ENCODE results near the gene FHL3.
A peak's percentile ranks its signal among the peaks of the same experiment; 100 is the strongest.
"Not testable (repeated sequence)": the region's sequence is repeated elsewhere in the genome, so short reads cannot be mapped to it uniquely, and the experiment has no call there.

The FHL3 gene

DNA sequence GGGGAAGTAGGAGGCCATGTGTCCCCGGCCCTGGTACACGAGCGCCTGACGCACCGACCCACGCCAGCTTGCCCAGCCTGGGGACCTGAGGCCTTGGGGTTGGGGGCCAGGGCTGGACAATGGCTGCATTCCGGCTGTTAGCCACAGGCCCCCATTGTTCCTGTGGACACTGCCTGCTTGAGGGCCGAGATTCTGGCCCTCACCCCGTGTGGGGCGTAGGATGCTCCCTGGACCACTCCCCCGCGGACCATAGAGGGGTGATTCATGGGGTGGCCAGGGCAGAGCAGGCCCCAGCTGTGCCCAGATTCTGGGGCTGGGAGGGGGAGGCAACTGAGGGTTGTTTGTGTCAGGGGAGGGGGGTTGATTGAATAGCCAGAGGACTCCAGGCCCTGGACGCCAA is 29.6 kb upstream of the FHL3 start:
- DNase-seq, result no peak

DNA sequence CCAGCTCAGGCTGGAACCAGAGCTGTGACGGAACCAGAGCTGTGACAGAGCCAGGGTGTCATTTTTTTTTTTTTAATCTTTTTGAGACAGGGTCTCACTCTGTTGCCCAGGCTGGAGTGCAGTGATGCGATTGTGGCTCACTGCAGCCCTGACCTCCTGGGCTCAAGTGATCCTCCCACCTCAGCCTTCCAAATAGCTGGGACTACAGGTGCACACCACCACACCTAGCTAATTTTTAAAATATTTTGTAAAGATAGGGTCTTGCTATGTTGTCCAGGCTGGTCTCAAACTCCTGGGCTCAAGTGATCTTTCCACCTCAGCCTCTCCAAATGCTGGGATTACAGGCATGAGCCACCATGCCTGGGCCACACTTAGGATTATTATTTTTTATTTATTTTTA is 27.7 kb upstream of the FHL3 start:
- DNase-seq, result not testable (repeated sequence)

DNA sequence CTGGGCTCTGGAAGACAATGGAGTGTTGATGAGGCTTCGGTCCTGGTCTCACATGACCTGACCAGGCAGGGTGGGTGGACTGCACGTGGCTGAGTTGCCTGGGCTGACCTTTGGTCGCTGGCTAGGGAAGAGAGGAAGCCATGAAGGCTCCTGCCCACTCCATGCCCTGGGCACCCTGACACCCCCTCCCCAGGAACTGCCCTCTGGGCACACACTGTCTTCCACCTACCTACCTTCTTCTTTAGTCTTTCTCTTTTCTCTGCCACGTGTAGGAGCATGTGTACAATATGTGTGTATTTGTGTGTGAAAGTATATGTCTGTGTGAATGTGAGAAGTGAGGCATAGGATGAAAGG is 26.2 kb upstream of the FHL3 start:
- no peak for DNase-seq

DNA sequence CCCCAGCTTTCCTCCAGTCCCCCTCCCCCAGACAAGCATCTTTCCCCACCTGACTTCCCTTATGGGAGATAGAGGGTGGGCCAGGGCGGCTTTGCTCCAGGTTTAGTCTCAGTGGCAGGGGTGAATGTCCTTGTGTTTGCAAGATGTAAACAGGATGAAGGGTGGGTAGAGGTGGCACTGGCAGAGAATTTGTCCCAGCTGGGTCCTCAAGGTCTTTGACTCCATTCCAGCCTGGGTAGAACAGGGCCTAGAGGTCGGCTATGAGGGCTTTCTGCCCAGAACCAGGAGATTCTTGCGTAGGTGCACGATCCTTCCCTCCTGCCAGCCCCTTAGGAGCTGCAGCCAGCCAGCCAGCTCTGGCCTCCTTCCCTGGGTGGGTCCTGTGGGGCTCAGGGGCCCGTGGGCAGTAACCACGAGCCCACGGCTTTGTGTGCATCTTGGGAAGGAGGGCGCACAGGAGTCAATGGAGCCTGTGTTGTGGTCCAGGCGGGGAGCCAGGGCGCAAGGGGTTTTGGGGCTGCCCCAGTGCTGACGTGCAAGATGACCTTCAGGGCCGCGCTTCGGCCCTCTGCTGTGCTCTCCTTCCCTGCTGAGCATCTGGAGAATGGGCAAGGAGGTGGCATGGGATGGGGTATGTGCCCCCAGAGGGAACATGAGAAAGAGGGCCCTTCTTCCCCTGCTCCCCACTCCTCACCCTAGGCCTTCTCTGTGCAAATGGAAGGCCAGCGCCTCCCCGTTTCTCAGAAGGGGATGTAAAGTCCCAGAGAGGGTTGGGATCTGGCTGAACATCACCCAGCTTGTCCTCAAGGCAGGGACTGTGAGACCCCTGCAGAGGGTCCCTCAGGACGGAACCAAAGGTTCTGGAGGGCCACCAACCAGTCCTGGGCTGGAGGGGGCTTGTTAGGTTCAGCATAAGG is 25.5 kb upstream of the FHL3 start:
- no peak for DNase-seq

DNA sequence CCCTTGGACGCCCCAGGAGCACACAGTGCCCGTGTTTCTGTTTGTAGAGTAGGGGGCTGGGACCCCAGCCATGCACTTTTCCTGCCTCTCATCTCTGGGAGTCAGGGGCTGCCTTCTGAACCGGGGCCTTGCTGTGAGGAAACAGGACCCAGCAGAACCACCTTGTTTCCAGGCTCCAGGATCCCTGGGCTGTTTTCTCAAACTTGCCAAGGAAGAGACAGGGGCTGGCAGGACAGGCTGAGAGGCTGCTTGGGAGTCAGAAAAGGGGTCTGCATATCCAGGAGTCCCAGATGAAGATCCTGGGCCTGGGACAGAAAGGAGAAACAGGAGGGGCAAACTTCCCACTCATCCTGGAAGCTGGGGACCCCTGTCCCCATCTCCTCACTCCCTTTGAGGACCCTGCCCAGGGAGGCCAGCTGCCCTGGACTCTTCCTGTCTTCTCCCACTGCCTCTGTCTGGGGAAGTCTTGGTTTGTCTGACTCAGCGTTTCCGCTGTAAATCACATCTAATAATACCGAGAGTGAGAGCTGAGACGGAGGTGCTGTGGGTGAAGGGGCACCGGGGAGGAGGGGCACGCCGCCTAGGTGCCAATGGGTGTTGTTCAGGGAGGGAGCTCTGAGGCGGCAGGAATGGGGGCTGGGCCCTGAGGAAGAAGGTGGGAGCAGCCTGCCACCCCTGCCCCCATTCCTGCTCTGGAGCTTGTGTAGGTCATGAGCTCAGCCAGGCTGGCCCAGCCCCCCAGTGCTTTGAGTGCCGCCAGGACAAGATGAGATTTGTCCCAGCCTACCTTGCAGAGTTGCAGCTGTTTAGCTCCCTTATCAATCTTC is 24.6 kb upstream of the FHL3 start:
- DNase-seq, result peak; percentile 94

- peak; percentile 97 for DNase-seq
Measured at GRCh38 chr1:38029081-38029681, 23.9 kb upstream of the FHL3 start.

- no peak for DNase-seq
Measured at GRCh38 chr1:38028671-38029070, 23.4 kb upstream of the FHL3 start.

DNA sequence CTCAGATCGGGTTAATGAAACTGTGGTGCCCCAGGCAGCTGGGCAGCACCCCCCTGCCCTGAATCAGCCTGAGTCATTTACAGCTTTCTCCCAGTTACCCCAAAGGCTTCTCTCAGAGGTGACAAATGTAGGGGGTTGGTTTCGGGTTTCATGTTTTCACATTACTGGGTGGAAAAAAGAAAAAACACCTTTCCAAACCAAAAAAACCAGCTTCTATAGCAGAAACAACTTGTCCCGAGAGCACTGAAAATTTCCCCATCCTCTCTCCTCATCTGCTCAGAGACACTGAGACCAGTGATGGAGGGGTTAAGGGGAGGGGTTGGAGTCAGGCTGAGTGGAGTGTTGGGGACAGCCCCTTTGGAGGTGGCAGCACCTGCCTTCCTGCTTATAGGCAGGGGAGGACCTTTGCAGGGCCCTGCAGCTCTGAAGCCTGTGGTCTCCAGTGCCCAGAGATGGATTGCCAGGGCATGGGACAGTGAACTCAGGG is 22.8 kb upstream of the FHL3 start:
- DNase-seq, result peak; percentile 99

DNA sequence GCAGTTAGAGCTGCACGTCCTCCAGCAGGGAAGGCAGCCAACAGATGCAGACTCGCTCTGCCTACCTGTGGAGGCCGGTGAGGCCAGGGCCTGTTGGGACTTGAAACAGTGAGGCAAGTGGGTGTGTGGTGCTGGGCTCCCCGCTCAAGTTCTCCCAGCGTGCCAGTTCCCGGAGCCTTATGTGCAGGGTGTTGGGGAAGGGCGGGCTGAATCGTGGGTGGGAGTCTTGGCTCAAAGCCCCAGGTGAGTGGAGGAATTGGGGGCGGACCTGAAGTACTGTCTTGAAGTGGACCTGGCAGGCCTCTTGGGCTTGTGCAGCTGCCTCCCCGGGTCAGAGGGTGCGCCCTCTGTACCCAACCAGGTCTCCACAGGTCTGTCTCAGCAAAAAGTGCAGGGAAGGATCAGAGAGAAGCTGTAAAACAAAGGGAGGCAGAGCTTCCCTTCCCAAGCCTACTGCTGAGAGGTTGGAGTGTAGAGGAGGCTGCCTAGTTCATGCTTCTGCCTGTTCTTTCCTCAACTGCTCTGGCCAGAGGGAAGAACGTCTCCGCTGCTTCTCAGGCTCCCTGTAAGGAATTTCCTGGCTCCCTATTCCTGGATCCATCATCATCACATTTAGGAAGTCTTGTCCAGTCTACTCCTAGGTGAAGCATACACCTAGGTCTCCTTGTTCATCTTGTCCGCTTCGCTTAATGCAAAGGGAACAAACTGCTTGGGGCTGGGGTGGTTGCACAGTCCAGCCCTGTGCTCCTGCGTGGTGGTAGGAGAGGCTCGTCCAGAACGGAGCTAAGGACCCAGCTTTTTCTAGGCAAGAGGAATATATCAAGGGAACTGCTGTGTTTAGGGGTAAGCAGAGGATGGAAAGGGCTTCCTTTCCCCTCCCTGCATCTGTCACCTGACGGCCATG is 22.1 kb upstream of the FHL3 start:
- no peak for DNase-seq

DNA sequence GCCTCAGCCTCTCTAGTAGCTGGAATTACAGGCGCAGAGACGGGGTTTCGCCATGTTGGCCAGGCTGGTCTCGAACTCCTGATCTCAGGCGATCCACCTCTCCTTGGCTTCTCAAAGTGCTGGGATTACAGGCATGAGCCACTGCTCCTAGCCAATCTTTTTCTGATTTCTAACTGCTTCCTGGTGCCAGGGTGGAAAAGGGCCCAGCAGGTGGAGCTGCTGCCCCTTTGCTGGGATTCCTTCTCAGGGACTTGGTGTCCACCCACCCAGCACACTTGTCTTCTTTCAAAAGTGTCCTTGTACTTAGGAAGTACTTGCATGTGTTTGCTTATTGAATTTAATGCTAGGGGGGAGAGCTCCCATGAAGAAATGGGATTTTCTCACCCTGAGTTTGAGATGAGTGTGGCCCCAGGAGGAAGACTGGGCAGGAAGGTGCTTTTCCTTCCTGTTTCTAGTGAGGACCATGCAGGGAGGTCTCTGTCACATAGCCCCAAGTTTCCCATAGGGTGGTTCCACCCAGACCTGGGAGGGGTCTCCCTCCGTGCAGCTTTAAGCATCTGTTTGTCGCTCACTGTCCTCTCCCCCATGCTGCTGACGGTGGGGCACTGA is 21.4 kb upstream of the FHL3 start:
- peak; percentile 99 for DNase-seq

- no peak for DNase-seq
Measured at GRCh38 chr1:38025664-38026063, 20.4 kb upstream of the FHL3 start.

- DNase-seq, result no peak
Measured at GRCh38 chr1:38025233-38025632, 19.9 kb upstream of the FHL3 start.

GRCh38 chr1:38022810-38023209 is 17.5 kb upstream of the FHL3 start:
- no peak for DNase-seq

- DNase-seq, result no peak
Measured at GRCh38 chr1:38021969-38022368, 16.7 kb upstream of the FHL3 start.

GRCh38 chr1:38020396-38020795 is 15.1 kb upstream of the FHL3 start:
- DNase-seq, result no peak

- peak; percentile 89 for DNase-seq
Measured at GRCh38 chr1:38018864-38019343, 13.6 kb upstream of the FHL3 start.

- no peak for DNase-seq
Measured at GRCh38 chr1:38015978-38016725, 10.8 kb upstream of the FHL3 start.

DNA sequence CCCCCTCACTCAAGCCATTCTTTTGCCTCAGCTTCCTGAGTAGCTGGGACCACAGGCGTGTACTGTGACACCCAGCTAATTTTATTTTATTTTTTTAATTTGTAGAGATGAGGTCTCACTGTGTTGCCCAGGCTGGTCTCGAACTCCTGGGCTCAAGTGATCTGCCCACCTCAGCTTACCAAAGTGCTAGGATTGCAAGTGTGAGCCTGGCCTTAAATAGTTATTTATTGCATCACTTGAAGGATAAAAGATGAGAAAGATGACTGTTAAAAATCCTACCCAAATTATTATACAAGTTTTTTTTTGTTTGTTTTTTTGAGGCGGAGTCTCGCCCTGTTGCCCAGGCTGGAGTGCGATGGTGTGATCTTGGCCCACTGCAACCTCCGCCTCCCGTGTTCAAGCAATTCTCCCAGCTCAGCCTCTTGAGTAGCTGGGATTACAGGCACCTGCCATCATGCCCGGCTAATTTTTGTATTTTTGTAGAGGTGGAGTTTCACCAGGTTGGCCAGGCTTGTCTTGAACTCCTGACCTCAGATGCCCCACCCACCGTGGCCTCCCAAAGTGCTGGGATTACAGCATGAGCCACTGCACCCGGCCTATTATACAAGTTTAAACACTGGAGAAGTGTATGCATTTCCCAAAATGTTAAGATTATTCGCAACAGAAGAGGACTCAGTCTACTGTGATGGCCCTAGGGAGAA is 9.6 kb upstream of the FHL3 start:
- DNase-seq, result no peak

DNA sequence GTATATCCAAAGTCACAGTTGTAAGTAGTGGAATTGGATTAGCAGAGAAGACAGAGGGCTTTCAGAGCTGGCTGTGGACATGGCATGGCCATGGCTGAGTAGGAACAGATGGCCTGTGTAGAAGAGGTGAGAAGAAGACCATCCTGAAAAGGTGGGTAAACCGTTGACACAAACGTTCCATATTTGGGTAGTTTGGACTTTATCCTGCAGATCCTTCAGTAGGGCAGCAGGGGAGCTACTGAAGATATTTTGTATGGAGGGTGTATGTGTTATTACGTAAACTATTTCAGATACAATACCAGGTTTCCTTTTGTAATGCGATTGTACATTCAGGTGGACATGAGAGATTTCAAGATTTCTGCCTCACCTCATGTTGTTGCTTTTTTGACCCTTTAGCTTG is 8.9 kb upstream of the FHL3 start:
- DNase-seq, result no peak

- no peak for DNase-seq
Measured at GRCh38 chr1:38013227-38013622, 7.9 kb upstream of the FHL3 start.
